ENCODE results near the gene ZNF148.

The ZNF148 gene

DNA sequence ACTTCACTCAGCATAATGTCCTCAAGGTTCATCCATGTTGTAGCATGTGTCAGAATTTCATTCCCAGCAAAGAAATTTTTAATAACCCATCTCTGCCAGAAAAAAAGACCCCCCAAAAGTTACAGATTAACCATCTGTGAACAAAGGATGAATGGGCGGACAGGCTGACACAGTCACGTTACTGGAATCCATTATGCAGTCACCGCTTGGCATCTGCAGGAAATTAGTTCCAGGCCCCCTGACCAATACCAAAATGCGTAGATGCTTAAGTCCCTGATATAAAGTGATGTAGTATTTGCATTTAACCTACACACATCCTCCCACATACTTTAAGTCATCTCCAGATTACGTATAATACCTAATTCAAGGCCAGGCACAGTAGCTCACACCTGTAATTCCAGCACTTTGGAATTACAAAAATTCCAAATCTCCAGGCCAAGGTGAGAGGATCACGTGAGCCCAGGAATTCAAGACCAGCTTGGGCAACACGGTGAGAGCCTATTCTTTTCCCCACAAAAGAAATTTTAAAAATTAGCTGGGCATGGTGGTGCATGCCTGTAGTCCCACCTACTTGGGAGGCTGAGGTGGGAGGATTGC is 161.1 kb downstream of the ZNF148 start:
- DNase-seq, result no peak

DNA sequence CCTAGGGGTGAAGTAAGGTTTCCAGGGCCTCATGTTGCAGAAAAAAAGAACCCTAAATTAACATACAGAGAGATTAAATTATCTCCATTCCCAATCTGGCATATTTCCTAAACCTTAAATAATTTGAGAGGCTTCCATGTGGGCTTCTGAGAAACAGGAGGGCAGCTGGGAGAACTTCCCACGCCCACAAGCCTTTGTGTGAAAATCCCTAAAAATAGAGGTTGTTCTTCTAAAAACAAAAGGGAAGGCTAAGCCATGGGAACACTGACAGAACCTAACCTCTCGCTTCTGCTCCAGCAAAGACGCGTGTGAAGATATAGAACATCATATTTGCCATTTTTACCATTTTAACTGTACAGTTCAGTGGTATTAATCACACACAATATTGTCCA is 161.8 kb downstream of the ZNF148 start:
- no peak for DNase-seq

GRCh38 chr3:125212509-125213363 is 162.4 kb downstream of the ZNF148 start, which contains the start of gene SLC12A8:
Gene SLC12A8 (minus strand): TSS chr3:125212748. CDS start chr3:125211349, 1,399 bp downstream.
- no peak for DNase-seq

- no peak for DNase-seq
These were observed 163.0 kb downstream of the ZNF148 start for GRCh38 chr3:125212091-125212508.

GRCh38 chr3:125211523-125212090 is 163.5 kb downstream of the ZNF148 start:
- no peak for DNase-seq

GRCh38 chr3:125207949-125208568 is 167.1 kb downstream of the ZNF148 start:
- DNase-seq, result no peak

DNA sequence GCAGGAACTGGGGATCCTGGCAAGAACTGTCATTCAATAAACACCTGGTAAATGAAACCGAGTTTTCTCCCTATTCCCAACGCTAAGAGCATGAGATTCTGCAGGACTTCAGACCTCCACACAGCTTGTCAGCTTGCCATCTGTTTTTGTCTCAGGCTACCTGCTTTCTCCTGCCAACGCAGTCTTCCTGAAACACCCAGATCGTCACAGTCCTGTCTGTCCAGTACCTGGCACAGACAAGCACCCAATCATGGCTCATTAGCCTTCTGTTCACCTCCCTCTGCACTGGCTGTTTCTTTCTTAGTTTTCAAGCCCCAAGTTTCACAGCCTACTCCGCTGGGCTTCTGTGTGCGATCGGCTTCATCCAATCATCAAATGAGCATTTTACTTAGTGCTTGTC is 167.6 kb downstream of the ZNF148 start:
- no peak for DNase-seq

GRCh38 chr3:125206934-125207333 is 168.2 kb downstream of the ZNF148 start:
- no peak for DNase-seq

GRCh38 chr3:125203731-125204130 is 171.4 kb downstream of the ZNF148 start:
- DNase-seq, result no peak

- no peak for DNase-seq
These were observed 172.9 kb downstream of the ZNF148 start for GRCh38 chr3:125202197-125202596.

DNA sequence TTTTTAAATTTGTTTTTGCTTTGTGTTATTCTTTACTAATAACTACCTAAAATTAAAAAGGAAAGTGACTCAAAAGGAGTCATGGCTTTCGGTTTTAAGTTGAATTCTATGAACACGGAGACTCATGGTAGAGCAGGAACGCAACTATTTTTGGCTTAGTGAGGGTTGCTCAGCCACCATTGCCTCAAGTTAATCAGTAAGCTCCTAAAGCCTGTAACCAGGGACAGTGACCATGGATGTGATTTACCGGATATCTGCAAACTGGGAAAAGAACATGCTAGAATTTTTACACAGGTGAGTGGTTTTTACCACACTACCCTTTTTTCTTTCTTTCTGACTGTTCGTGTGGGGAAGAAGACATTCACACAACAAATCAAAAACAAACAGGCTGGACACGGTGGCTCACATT is 174.4 kb downstream of the ZNF148 start:
- DNase-seq, result no peak

DNA sequence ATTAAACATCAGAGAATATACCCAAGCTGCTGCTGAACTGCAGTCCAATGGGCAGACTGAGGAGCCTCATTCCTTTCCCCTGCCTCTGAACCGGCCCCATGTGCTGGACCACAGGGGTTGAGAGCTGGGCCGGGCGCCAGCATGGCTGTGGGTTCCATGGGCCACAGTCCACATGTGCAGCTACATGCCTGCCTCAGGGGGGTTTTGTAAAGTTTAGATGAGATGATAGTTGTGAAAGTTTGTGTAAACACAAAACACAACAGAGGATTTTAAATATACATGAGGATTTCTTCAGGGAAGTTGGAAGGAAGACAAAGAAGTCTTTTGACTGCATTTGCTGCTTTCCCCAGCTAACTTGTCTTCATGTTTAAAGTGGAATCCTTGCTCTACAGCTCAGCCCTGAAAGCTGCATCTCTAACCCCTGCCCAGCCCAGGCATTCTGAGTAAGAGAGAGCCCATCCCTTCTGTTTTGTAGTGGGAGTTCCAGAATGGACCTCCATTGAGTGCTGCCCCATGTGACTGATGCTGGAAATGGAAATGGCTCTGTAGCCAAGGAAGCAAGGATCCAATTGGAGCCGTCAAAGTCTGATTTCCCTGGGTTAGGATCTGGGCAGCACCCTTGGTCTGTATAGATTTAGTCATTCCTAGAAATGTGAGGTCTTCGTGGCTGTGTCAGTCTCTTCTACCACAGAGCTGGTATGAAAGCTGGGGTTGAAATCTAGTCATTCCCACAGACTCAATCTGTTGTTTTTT is 180.1 kb downstream of the ZNF148 start:
- DNase-seq, result no peak

- DNase-seq, result no peak
These were observed 180.9 kb downstream of the ZNF148 start for GRCh38 chr3:125194061-125194848.

DNA sequence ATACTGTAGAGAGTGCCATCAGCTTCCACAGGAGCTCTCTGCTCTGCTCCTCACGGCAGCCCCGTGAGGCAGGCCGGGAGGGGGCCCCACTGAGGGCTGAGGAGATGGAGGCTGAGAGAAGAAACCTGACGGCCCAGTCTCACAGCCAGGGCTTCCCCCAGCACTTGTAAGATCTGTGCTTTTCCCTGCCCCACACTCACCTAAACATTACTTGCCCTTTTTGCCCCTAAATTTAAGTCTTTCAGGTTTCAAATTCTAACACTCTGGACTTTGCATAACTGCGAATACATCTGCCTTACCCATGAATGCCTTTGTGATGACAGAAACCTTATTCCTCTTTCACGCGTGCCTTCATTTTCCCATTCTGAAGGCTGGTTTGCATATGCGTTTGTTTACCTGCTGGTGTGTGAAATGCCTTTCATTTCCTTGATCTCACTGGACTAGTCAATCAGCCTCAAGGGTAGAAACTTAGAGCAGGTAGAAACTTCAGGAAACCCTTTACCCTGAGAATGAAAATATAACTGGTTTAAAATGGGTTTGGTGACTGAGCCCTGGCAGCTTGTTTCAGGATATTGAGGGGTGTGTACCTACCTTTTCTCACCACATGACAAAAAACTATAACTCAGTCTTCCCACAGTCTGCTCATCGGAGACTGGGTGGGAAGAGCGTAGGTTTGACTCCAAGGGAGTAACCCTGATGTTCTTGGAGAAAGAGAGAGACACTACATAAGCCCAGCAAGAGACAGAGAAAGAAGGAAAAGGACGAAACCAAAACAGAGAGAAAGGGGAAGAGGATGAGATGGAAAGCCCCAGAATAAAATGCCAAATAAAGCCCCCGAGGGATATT is 182.7 kb downstream of the ZNF148 start:
- no peak for DNase-seq

DNA sequence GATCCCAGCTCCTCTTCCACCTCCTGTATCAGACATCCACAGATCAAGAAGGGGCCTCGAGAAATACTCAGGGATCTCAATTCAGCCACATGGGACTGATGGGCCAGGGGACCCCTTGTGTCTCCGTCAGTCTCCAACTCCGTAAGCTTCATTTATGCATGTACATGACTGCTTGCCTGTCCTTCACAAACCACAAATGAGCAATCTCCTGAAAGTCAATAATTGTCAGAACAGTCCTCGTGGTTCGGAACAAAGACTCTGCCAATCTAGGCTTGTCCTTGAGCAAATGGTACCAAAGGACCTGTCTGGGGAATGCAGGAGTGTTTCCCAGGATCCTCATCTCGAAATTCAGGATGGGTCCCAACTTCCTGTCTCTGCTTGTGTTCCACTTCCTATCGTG is 183.4 kb downstream of the ZNF148 start:
- DNase-seq, result no peak

- no peak for DNase-seq
These were observed 183.9 kb downstream of the ZNF148 start for GRCh38 chr3:125191256-125191655.

GRCh38 chr3:125190786-125191185 is 184.3 kb downstream of the ZNF148 start:
- DNase-seq, result no peak

DNA sequence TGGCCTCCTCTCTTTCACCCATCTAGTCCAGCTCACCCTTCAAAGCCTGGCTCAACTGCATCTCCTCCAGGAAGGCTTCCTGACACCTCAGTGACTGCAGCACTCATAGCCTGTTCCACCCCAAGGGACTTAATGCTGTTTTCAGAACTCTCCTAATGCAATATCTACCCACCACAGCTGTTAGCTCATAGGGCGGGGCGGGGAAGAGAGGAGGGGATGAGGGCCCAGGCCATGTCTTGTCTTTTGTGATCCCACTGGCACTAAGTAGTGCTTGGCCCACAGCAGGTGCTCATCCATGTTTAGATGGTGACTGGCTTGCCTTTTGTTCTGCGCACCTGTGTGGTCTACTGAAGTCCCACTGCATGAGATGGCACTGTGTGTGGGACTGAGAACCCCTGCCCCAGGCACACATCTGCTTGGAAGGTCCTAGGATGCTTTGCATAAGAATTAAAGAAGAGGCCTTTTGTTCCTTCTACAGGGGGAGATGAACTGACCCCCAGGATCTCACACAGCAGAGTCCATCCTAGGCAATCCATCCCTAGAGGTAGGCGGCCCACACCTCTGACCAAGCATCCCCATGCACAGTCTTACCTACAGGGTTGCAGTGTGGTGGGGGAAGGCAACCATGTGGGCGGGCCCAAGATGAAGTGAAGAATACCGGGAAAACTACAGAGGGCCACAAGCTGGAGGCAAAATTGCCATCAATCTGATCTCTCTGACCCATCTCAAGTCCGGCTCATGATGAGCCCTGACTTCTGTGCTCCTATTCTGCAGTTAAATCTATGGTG is 185.6 kb downstream of the ZNF148 start:
- no peak for DNase-seq

DNA sequence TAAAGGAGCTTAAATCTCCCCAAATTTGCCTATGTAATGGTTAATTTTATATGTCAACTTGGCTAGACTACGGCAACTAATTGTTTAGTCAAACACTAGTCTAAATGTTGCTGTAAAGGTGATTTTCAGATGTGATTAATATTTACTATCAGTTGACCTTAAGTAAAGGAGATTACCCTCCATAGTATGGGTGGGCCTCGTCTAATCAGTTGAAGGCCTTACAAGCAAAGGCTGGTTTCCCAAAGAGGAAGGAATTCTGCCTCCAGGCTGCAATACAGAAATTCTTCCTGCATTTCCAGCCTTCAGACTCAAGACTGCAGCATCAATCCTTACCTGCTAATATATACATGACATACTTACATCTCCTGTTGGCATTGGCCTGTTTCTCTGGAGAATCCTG is 186.2 kb downstream of the ZNF148 start:
- DNase-seq, result no peak

- DNase-seq, result no peak
These were observed 187.6 kb downstream of the ZNF148 start for GRCh38 chr3:125187599-125187910.

Data from midbrain (tissue), 1 donor.